Sigmoid colon (tissue), 7 donors: Measurements from ENCODE around the gene RAPSN. TPM values are rescaled to one million over a fixed set of nuclear protein-coding genes. Genes with fewer than 3 reads are reported as not detected.

Experiments used
- DNase-seq: peaks from one replicate; pipeline ENCODE4 v3.0.0-alpha.2; 2019
- H3K27ac ChIP-seq, 4 donors: fragments of 200-600 bp; sonication (generic); one replicate each; pipeline ENCODE4 v1.5.1; 2016 to 2019; ENCODE audit warnings: mild to moderate bottlenecking in 1 of 4
- H3K27me3 ChIP-seq, 3 donors: fragments of 200-600 bp; sonication (generic); one replicate each; pipeline ENCODE4 v1.5.1; 2019; ENCODE audit warnings: mild to moderate bottlenecking in 1 of 3
- H3K36me3 ChIP-seq, 4 donors: fragments of 200-600 bp; sonication (generic); one replicate each; pipeline ENCODE4 v1.5.1; 2016 to 2019
- H3K4me1 ChIP-seq, 4 donors: fragments of 200-600 bp; sonication (generic); one replicate each; pipeline ENCODE4 v1.5.1; 2017 to 2019
- H3K4me3 ChIP-seq, 4 donors: fragments of 200-600 bp; sonication (generic); one replicate each; pipeline ENCODE4 v1.5.1; 2017 to 2019; ENCODE audit warnings: mild to moderate bottlenecking in 2 of 4, moderate library complexity in 1 of 4
- H3K9me3 ChIP-seq, 4 donors: fragments of 200-600 bp in 3 of 4; sonication (generic) in 3 of 4; one replicate each; pipeline versions ENCODE4 v1.5.1 to v1.6.1; 2013 to 2019
- EP300 ChIP-seq, 4 donors: sonication (generic); formaldehyde crosslinking; IDR thresholded peaks; one replicate each; pipeline ENCODE4 v1.6.1; 2017; ENCODE audit warnings: antibody characterized with exemption in 4 of 4
- POLR2A ChIP-seq, 2 donors: fragments of 450-650 bp; IDR thresholded peaks; one replicate each; pipeline ENCODE4 v1.6.1; 2016; ENCODE audit warnings: antibody characterized with exemption in 2 of 2, mild to moderate bottlenecking in 2 of 2, moderate library complexity in 2 of 2
- POLR2AphosphoS5 ChIP-seq, 4 donors: sonication (generic); formaldehyde crosslinking; IDR thresholded peaks; one replicate each; pipeline ENCODE4 v1.6.1; 2017; ENCODE audit warnings: antibody characterized with exemption in 4 of 4
- WGBS, 2 donors: extraction: QIAGEN DNeasy Blood & Tissue Kit; methylation state at CpG; one replicate each; pipeline ENCODE4 v1.1.7; 2013; 5-methylcytosine and 5-hydroxymethylcytosine counted together
- intact Hi-C: fragments of 100-400 bp; cut with DNase I; formaldehyde crosslinking; loops from one replicate; pipeline ENCODE4 v1.15.1; 2023
- polyA plus RNA-seq, 3 donors: library from polyadenylated mRNA; stranded (reverse); fragments of 200-250 nt; gene quantifications; one replicate each; pipeline ENCODE4 v1.2.3, GENCODE V29; 2013
- total RNA-seq, 4 donors: library from RNA; depleted of rRNA; stranded (reverse); fragments of >200 nt; gene quantifications; one replicate each; pipeline ENCODE4 v1.1.0, GENCODE V29; 2016
- TF ChIP-seq, protein P1 (sequence below), 4 experiments: fragments of 450-650 bp in 3 of 4; fragments of 200-600 bp in 1 of 4; IDR thresholded peaks; one replicate each; pipeline ENCODE4 v1.5.1; 2016 to 2019; ENCODE audit warnings: antibody characterized with exemption in 4 of 4, mild to moderate bottlenecking in 3 of 4, moderate library complexity in 2 of 4
- donor health status: healthy with polysubstance abuse.
- donor health status: Bipolar disorder and iron deficiency.
- donor health status: healthy.

RAPSN gene
- total and polyA plus RNA-seq, 7 donors, result 0.27 to 0.61 (median 0.46) TPM; not detected in 3

DNA sequence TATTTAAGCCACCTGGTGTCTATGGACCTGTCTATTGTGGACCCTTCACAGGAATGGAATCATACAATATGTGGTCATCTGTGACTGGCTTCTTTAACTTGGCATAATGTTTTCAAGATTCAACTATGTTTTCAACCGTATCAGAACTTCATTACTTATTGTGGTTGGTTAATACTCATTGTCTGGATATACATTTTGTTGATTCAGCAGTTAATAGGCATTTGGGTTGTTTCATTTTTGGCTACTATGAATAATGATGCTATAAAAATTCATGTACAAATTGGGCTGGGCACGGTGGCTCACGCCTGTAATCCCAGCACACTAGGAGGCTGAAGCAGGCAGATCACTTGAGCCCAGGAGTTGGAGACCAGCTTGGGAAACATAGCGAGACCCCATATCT, 2.5 kb upstream of the RAPSN start:
- intact Hi-C loops, result no loop called here
- Histone ChIP-seq H3K4me3 (no peak overlapping the region), H3K36me3 (no peaks in the 10 kb centered on the region), H3K27me3 (no peaks in the 10 kb centered on the region), H3K4me1 (peaks cover 0 to 8% (median 0%) of the 10 kb centered on the region in 4 donors), H3K9me3 (no peaks in the 10 kb centered on the region), H3K27ac (no peak overlapping the region)
- WGBS, 2 donors, result 82 to 89% methylated on average over 4 of the region's 4 CpGs
- TF ChIP-seq, protein P1, sequence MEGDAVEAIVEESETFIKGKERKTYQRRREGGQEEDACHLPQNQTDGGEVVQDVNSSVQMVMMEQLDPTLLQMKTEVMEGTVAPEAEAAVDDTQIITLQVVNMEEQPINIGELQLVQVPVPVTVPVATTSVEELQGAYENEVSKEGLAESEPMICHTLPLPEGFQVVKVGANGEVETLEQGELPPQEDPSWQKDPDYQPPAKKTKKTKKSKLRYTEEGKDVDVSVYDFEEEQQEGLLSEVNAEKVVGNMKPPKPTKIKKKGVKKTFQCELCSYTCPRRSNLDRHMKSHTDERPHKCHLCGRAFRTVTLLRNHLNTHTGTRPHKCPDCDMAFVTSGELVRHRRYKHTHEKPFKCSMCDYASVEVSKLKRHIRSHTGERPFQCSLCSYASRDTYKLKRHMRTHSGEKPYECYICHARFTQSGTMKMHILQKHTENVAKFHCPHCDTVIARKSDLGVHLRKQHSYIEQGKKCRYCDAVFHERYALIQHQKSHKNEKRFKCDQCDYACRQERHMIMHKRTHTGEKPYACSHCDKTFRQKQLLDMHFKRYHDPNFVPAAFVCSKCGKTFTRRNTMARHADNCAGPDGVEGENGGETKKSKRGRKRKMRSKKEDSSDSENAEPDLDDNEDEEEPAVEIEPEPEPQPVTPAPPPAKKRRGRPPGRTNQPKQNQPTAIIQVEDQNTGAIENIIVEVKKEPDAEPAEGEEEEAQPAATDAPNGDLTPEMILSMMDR (IDR thresholded peaks at IDR 0.05), result no peak
- TF ChIP-seq EP300 (IDR thresholded peaks at IDR 0.05) (no peak), POLR2A (IDR thresholded peaks at IDR 0.05) (no peak), POLR2AphosphoS5 (IDR thresholded peaks at IDR 0.05) (no peak)
- DNase-seq, result no peak

DNA sequence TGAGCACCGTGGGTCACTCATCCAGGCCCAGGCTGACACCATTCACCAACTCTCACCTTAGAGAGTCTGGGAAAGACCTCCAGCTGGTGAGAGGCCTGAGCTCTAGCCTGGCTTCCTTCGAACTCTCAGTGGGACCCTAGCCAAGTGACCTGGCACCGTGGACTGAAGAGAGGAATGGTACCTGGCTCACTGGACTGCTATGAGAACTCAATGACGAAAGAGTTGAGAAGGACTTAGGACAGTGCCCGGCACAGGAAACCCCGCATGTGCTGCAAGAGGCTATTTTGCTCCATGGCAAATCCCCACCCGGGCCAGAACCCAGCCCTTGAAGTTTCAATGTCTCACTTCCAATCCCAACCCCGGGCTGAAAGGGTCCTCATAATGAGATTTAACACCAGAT, 605 bp upstream of the RAPSN start:
- intact Hi-C loops, result no loop called here
- no peak for DNase-seq

DNA sequence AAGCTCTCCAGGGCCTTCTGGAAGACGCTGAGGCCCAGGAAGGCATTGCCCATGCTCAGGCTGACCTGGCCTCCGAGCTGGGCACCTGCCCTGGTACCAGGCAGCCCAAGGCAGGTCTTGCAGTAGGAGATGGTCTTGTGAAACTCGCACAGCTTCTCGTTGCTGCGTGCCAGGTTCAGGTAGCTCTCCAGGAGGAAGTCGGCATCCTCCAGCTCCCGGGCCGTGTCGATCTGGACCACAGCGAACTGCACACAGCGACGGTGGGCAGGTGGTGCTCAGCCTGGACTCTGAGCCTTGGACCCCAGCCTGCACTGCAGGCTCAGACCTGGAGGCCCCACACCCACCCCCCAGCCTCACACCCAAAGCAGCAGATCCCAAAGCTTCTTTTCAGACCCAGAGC, 1.0 kb downstream of the RAPSN start:
- intact Hi-C loops, result no loop called here

More for the DNA sequence above, 605 bp upstream of the RAPSN start:
- H3K4me3 ChIP-seq, result no peak overlapping the region
- 86 to 89% methylated on average over 8 of the region's 8 CpGs for WGBS, 2 donors
- H3K9me3 ChIP-seq, result no peaks in the 10 kb centered on the region
- H3K4me1 ChIP-seq, result peaks cover 0 to 6% (median 0%) of the 10 kb centered on the region in 4 donors
- no peaks in the 10 kb centered on the region for H3K36me3 ChIP-seq
- no peaks in the 10 kb centered on the region for H3K27me3 ChIP-seq
- H3K27ac ChIP-seq, result no peak overlapping the region
- TF ChIP-seq, protein P1 (IDR thresholded peaks at IDR 0.05), result no peak
- TF ChIP-seq EP300 (IDR thresholded peaks at IDR 0.05), result no peak
- TF ChIP-seq POLR2A (IDR thresholded peaks at IDR 0.05), result no peak

DNA sequence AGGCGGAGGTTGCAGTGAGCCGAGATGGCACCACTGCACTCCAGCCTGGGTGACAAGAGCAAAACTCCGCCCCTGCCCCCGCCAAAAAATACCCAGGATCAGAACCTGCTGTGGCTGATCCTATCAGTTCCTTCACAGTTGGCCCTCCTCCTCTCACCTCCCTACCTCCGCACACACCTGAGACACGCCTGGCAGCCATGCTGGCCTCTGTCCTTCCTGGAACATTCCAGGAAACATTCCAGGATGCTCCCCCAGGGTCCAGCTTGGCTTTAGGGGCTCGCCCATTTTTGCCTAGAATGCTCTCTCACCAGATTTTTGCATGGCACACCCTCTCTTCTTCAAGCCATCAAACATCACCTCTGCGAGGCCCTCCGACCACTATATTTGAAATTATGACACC, 2.1 kb downstream of the RAPSN start:
- intact Hi-C loops, result no loop called here
- Histone ChIP-seq H3K4me3 (no peak overlapping the region), H3K9me3 (no peaks in the 10 kb centered on the region), H3K27me3 (no peaks in the 10 kb centered on the region), H3K4me1 (no peaks in the 10 kb centered on the region), H3K27ac (no peak overlapping the region), H3K36me3 (no peaks in the 10 kb centered on the region)
- TF ChIP-seq, protein P1 (IDR thresholded peaks at IDR 0.05), result no peak
- TF ChIP-seq POLR2A (IDR thresholded peaks at IDR 0.05) (no peak), POLR2AphosphoS5 (IDR thresholded peaks at IDR 0.05) (no peak), EP300 (IDR thresholded peaks at IDR 0.05) (no peak)
- no peak for DNase-seq
- 82 to 89% methylated on average over 9 of the region's 9 CpGs for WGBS, 2 donors

More for the DNA sequence above, 1.0 kb downstream of the RAPSN start:
- Histone ChIP-seq H3K4me1 (no peaks in the 10 kb centered on the region), H3K27ac (no peak overlapping the region), H3K27me3 (no peaks in the 10 kb centered on the region), H3K9me3 (no peaks in the 10 kb centered on the region), H3K36me3 (no peaks in the 10 kb centered on the region), H3K4me3 (no peak overlapping the region)
- 94 to 96% methylated on average over 12 of the region's 12 CpGs for WGBS, 2 donors
- TF ChIP-seq, protein P1 (IDR thresholded peaks at IDR 0.05), result no peak
- TF ChIP-seq EP300 (IDR thresholded peaks at IDR 0.05) (no peak), POLR2AphosphoS5 (IDR thresholded peaks at IDR 0.05) (no peak), POLR2A (IDR thresholded peaks at IDR 0.05) (no peak)
- DNase-seq, result no peak

DNA sequence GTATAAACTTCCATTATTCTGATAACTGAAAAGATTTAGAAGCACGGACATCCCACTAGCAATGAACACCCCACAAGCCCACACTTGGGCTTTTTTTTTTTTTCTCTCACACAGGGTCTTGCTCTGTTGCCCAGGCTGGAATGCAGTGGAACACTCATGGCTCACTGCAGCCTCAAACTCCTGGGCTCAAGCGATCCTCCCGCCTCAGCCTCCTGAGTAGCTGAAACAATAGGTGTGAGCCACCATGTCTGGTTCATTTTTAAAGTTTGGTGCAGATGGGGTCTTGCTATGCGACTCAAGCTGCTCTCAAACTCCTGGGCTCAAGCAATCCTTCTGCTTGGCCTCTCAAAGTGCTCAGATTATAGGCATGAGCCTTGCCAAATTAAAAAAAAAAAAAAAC, 3.1 kb downstream of the RAPSN start:
- H3K4me1 ChIP-seq, result no peaks in the 10 kb centered on the region
- TF ChIP-seq POLR2AphosphoS5 (IDR thresholded peaks at IDR 0.05), result no peak
- no peak for TF ChIP-seq EP300 (IDR thresholded peaks at IDR 0.05)
- TF ChIP-seq, protein P1 (IDR thresholded peaks at IDR 0.05), result no peak
- TF ChIP-seq POLR2A (IDR thresholded peaks at IDR 0.05), result no peak
- 96 to 97% methylated on average over 4 of the region's 4 CpGs for WGBS, 2 donors
- intact Hi-C loops, result no loop called here
- H3K27ac ChIP-seq, result no peak overlapping the region
- no peak overlapping the region for H3K4me3 ChIP-seq
- H3K27me3 ChIP-seq, result no peaks in the 10 kb centered on the region
- H3K9me3 ChIP-seq, result no peaks in the 10 kb centered on the region
- DNase-seq, result no peak
- H3K36me3 ChIP-seq, result no peaks in the 10 kb centered on the region
